Endothelial cell of umbilical vein (primary cell): Measurements from ENCODE around the gene WIPF3. TPM values are rescaled to one million over a fixed set of nuclear protein-coding genes. Genes with fewer than 3 reads are reported as not detected.

Experiments
- BruUV-seq: library from RNA; stranded (reverse); fragments of 400-500 nt; replicated peaks from 2 replicates; lab custom pipeline; 2021; lab: Mats Ljungman, UMichigan
- CTCF ChIA-PET: fragments of 300-600, 350-600 bp; sonication (Branson Sonifier 250); formaldehyde crosslinking; loops from one replicate; lab custom pipeline; 2021; ENCODE audit warnings: antibody characterized with exemption, inconsistent platforms; lab: Charles Lee
- POLR2A ChIA-PET: fragments of 300-600, 350-600 bp; sonication (Branson Sonifier 250); formaldehyde crosslinking; loops from one replicate; lab custom pipeline; 2021; ENCODE audit warnings: antibody characterized with exemption, inconsistent platforms; lab: Charles Lee
- DNase-seq: peaks from one replicate; pipeline ENCODE4 v3.0.0-alpha.2; 2011; ENCODE audit warnings: low read depth, low spot score
- FAIRE-seq: peaks from 2 replicates; lab custom pipeline; 2011; peaks lifted over from hg19 to GRCh38; lab: Jason Lieb, UNC
- H2AFZ ChIP-seq: 2 replicates; pipeline ENCODE4 v1.6.0; 2012; ENCODE audit warnings: low read depth, low read length, control low read depth, inconsistent platforms
- H3K27ac ChIP-seq: 2 replicates; pipeline ENCODE4 v1.5.1; 2011; ENCODE audit warnings: low read depth, mild to moderate bottlenecking, control low read depth, low read length, moderate library complexity; ENCODE audit not compliant: insufficient read depth
- H3K27me3 ChIP-seq, 2 experiments: 2 replicates each; pipeline versions ENCODE4 v1.6.0 to v1.6.1; 2011; ENCODE audit warnings: low read length in 2 of 2, mixed read lengths in 1 of 2; ENCODE audit not compliant: control insufficient read depth in 2 of 2, insufficient read depth in 2 of 2
- H3K36me3 ChIP-seq, 2 experiments: 2 replicates in 1 of 2; 3 replicates in 1 of 2; pipeline ENCODE4 v1.5.1; 2011; ENCODE audit warnings: low read length in 2 of 2, mild to moderate bottlenecking in 1 of 2, moderate library complexity in 1 of 2; ENCODE audit not compliant: control insufficient read depth in 2 of 2, insufficient read depth in 2 of 2; ENCODE audit errors: extremely low read depth in 1 of 2
- H3K4me1 ChIP-seq: 3 replicates; pipeline ENCODE4 v1.5.1; 2011; ENCODE audit warnings: mild to moderate bottlenecking, low read length; ENCODE audit not compliant: control insufficient read depth, insufficient read depth; ENCODE audit errors: extremely low read depth
- H3K4me2 ChIP-seq: 2 replicates; pipeline ENCODE4 v1.6.1; 2011; ENCODE audit warnings: low read length, control low read depth, mixed read lengths; ENCODE audit not compliant: insufficient read depth
- H3K4me3 ChIP-seq, 3 experiments: fragments of 200-600 bp in 1 of 3; sonication (generic), shearing (Covaris generic) in 1 of 3; replicated peaks in 1 of 3; 2 replicates each; pipeline ENCODE4 v1.5.1; 2011 to 2016; ENCODE audit warnings: control low read depth in 3 of 3, low read length in 3 of 3, mild to moderate bottlenecking in 2 of 3, inconsistent platforms in 1 of 3, low read depth in 1 of 3, moderate library complexity in 1 of 3; ENCODE audit not compliant: insufficient read depth in 1 of 3
- H3K79me2 ChIP-seq: 2 replicates; pipeline ENCODE4 v1.6.0; 2012; ENCODE audit warnings: low read length, inconsistent platforms; ENCODE audit not compliant: control insufficient read depth, insufficient read depth
- H3K9ac ChIP-seq: replicated peaks from 2 replicates; pipeline ENCODE3; 2011; ENCODE audit warnings: low read length, control low read depth; ENCODE audit not compliant: insufficient read depth; ENCODE audit errors: extremely low read depth
- H3K9me1 ChIP-seq: replicated peaks from 3 replicates; pipeline ENCODE4 v1.6.0; 2011; ENCODE audit warnings: mild to moderate bottlenecking, low read length; ENCODE audit not compliant: control insufficient read depth, insufficient read depth; ENCODE audit errors: extremely low read depth
- H3K9me3 ChIP-seq: replicated peaks from 2 replicates; pipeline ENCODE4 v1.5.1; 2012; ENCODE audit warnings: low read length, inconsistent platforms; ENCODE audit not compliant: control insufficient read depth, insufficient read depth
- H4K20me1 ChIP-seq: replicated peaks from 2 replicates; pipeline ENCODE3; 2011; ENCODE audit warnings: mild to moderate bottlenecking, low read length; ENCODE audit not compliant: control insufficient read depth, insufficient read depth; ENCODE audit errors: extremely low read depth
- EZH2 ChIP-seq: IDR thresholded peaks from 2 replicates; pipeline ENCODE4 v1.6.1; 2012; ENCODE audit warnings: borderline replicate concordance, low read depth, mild to moderate bottlenecking, moderate library complexity, low read length, inconsistent platforms; ENCODE audit not compliant: severe bottlenecking
- FOS ChIP-seq: IDR thresholded peaks from 2 replicates; pipeline ENCODE4 v1.6.1; 2011; ENCODE audit warnings: mild to moderate bottlenecking, low read length, moderate library complexity, borderline replicate concordance; ENCODE audit not compliant: insufficient read depth
- GATA2 ChIP-seq: IDR thresholded peaks from 2 replicates; pipeline ENCODE4 v1.7.0; 2011; ENCODE audit warnings: low read depth, mild to moderate bottlenecking, moderate library complexity, mixed read lengths, low read length; ENCODE audit not compliant: insufficient read length, insufficient read depth
- JUN ChIP-seq: IDR thresholded peaks from 2 replicates; pipeline ENCODE4 v1.6.1; 2011; ENCODE audit warnings: borderline replicate concordance, low read depth; ENCODE audit not compliant: insufficient read length, insufficient read depth
- MYC ChIP-seq: IDR thresholded peaks from one replicate; pipeline ENCODE4 v1.6.1; 2011; ENCODE audit warnings: mild to moderate bottlenecking, low read depth, low read length
- POLR2A ChIP-seq: IDR thresholded peaks from 2 replicates; pipeline ENCODE4 v1.6.1; 2012; ENCODE audit warnings: low read depth, mild to moderate bottlenecking, control low read depth, low read length
- POLR2AphosphoS5 ChIP-seq: IDR thresholded peaks from 2 replicates; pipeline ENCODE4 v1.6.1; 2012; ENCODE audit warnings: low read depth, mild to moderate bottlenecking, control low read depth, low read length, moderate library complexity; ENCODE audit not compliant: insufficient read depth
- dilution Hi-C: fragments of 300-500 bp; cut with MboI; formaldehyde crosslinking; loops from one replicate; pipeline ENCODE4 v1.15.0; 2019; ENCODE audit warnings: low sequenced_read_pairs; ENCODE audit not compliant: extremely low pct_ligation_motif_present
- intact Hi-C: fragments of 100-400 bp; cut with micrococcal nuclease; formaldehyde crosslinking; loops from one replicate; pipeline ENCODE4 v1.10.0; 2022
- polyA plus RNA-seq, 4 experiments: library from polyadenylated mRNA; depleted of rRNA in 3 of 4; stranded (reverse) in 3 of 4; unstranded in 1 of 4; fragments of >200 nt; gene quantifications; 2 replicates each; pipeline versions ENCODE4 v1.2.1 to v1.2.3, GENCODE V29; 2011 to 2012; ENCODE audit warnings: missing spikeins in 1 of 4
- total RNA-seq: library from RNA; stranded (reverse); gene quantifications from 2 replicates; pipeline ENCODE4 v1.2.3, GENCODE V29; 2021
- TF ChIP-seq, protein P1 (sequence below), 2 donors: IDR thresholded peaks; 1 replicate in 1 of 2; 2 replicates in 1 of 2; pipeline ENCODE4 v1.5.1; 2011; ENCODE audit warnings: low read length in 2 of 2, mild to moderate bottlenecking in 2 of 2, moderate library complexity in 2 of 2, control low read depth in 1 of 2, inconsistent platforms in 1 of 2, low read depth in 1 of 2; ENCODE audit not compliant: insufficient read depth in 1 of 2; ENCODE audit errors: extremely low read depth in 1 of 2
- TF ChIP-seq, protein P2 (sequence below): IDR thresholded peaks from 2 replicates; pipeline ENCODE4 v1.6.1; 2011; ENCODE audit not compliant: insufficient read depth, insufficient read length

WIPF3 gene
- total and polyA plus RNA-seq, 2 donors (not counting 3 experiments of a cell fraction or from before 2014, with no cell fraction given): 0.01 to 0.35 TPM

DNA sequence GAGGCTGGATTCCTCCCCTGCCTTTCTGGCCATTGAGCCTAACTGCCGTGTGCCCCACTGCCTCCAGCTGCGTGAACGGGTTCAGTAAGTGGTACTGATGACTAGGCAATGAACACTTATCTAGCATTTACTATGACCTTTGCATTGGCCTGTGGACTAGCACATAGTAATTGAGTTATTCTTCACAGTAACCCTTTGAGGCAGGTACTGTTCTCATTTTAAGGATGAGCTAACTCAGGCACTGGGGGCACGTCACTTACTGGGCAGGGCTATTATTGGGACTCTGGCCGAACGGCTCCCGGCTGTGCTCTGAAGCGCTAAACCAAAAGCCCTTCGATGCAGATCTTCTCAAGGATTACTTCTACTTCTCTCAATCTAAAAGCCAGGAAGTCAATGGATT is 38.3 kb downstream of the WIPF3 start:
- Histone ChIP-seq H3K79me2 (no peaks in the 10 kb centered on the region), H3K9ac (no peak overlapping the region), H3K27ac (no peak overlapping the region), H3K4me3 (no peak overlapping the region), H3K27me3 (peaks cover 12 to 26% of the 10 kb centered on the region in 2 experiments), H3K9me1 (no peaks in the 10 kb centered on the region), H3K9me3 (no peaks in the 10 kb centered on the region), H4K20me1 (no peaks in the 10 kb centered on the region), H3K36me3 (no peaks in the 10 kb centered on the region), H3K4me2 (no peak overlapping the region), H3K4me1 (no peaks in the 10 kb centered on the region), H2AFZ (no peak overlapping the region)
- DNase-seq (no peak), FAIRE-seq (no peak)
- no TSS peak for BruUV-seq
- dilution Hi-C loops (no loop called here), intact Hi-C loops (loop anchor here (10.0 kb wide), 1 partner anchor 190 kb away; no protein-coding TSS in a partner anchor)
- ChIA-PET CTCF (interaction anchor here (1.1 kb wide), 1 partner anchor 250 kb away, joined by 3 read pairs; no protein-coding TSS in a partner anchor), POLR2A (no interaction called here)
- TF ChIP-seq, protein P1, sequence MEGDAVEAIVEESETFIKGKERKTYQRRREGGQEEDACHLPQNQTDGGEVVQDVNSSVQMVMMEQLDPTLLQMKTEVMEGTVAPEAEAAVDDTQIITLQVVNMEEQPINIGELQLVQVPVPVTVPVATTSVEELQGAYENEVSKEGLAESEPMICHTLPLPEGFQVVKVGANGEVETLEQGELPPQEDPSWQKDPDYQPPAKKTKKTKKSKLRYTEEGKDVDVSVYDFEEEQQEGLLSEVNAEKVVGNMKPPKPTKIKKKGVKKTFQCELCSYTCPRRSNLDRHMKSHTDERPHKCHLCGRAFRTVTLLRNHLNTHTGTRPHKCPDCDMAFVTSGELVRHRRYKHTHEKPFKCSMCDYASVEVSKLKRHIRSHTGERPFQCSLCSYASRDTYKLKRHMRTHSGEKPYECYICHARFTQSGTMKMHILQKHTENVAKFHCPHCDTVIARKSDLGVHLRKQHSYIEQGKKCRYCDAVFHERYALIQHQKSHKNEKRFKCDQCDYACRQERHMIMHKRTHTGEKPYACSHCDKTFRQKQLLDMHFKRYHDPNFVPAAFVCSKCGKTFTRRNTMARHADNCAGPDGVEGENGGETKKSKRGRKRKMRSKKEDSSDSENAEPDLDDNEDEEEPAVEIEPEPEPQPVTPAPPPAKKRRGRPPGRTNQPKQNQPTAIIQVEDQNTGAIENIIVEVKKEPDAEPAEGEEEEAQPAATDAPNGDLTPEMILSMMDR (IDR thresholded peaks at IDR 0.05; ENCODE audit: extremely low read depth in 1 of 2, insufficient read depth in 1 of 2, low read depth in 1 of 2, low read length in 2 of 2): no peak
- no peak for TF ChIP-seq GATA2
- no peak for TF ChIP-seq POLR2A
- TF ChIP-seq, protein P2, sequence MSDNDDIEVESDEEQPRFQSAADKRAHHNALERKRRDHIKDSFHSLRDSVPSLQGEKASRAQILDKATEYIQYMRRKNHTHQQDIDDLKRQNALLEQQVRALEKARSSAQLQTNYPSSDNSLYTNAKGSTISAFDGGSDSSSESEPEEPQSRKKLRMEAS: no peak
- TF ChIP-seq EZH2: no peak
- no peak for TF ChIP-seq JUN
- no peak for TF ChIP-seq FOS
- TF ChIP-seq MYC: no peak
- TF ChIP-seq POLR2AphosphoS5: no peak
